ENCODE measurements around the gene MAP4K5. TPM values are rescaled to one million over a fixed set of nuclear protein-coding genes. Genes with fewer than 3 reads are reported as not detected.

Gene MAP4K5
- total RNA-seq, 1 experiment from 2014 or later = 48.4 TPM

- no peaks in the 10 kb centered on the region for H3K36me3 Mint-ChIP-seq (ENCODE audit: insufficient read depth, unreplicated experiment)
- peak overlapping the region; percentile 87 for H3K4me3 Mint-ChIP-seq (ENCODE audit: unreplicated experiment)
- Histone ChIP-seq H3K9me3 (no peaks in the 10 kb centered on the region), H3K4me1 (no peaks in the 10 kb centered on the region; the same call in none of the 2 replicates), H3K27me3 (replicated peaks; ENCODE audit: control insufficient read depth, insufficient read depth, low read length) (no peaks in the 10 kb centered on the region), H3K36me3 (ENCODE audit: control insufficient read depth, insufficient read depth, low read length) (no peaks in the 10 kb centered on the region), H3K4me3 (ENCODE audit: low read depth, low read length) (no peak overlapping the region; the same call in 1 of the 2 replicates)
- H3K9me3 Mint-ChIP-seq (ENCODE audit: unreplicated experiment) = no peaks in the 10 kb centered on the region
- POLR2A ChIA-PET = no interaction called here
- H3K4me1 Mint-ChIP-seq (ENCODE audit: low read depth, unreplicated experiment) = peaks cover under 1% of the 10 kb centered on the region
- BruUV-seq (replicated peaks) = TSS peak; percentile 40
- DNase-seq = no peak
- CTCF ChIA-PET = no interaction called here
- no peaks in the 10 kb centered on the region for H3K27me3 Mint-ChIP-seq (ENCODE audit: insufficient read depth, unreplicated experiment)
- no peak overlapping the region for H3K27ac Mint-ChIP-seq (ENCODE audit: unreplicated experiment)
- intact Hi-C loops (cut with micrococcal nuclease; ENCODE audit: unreplicated experiment) = loop anchor here (5.0 kb wide), 2 partner anchors 47 to 137 kb away; partner anchors contain the start of gene MAP4K5
- TF ChIP-seq, protein P1, sequence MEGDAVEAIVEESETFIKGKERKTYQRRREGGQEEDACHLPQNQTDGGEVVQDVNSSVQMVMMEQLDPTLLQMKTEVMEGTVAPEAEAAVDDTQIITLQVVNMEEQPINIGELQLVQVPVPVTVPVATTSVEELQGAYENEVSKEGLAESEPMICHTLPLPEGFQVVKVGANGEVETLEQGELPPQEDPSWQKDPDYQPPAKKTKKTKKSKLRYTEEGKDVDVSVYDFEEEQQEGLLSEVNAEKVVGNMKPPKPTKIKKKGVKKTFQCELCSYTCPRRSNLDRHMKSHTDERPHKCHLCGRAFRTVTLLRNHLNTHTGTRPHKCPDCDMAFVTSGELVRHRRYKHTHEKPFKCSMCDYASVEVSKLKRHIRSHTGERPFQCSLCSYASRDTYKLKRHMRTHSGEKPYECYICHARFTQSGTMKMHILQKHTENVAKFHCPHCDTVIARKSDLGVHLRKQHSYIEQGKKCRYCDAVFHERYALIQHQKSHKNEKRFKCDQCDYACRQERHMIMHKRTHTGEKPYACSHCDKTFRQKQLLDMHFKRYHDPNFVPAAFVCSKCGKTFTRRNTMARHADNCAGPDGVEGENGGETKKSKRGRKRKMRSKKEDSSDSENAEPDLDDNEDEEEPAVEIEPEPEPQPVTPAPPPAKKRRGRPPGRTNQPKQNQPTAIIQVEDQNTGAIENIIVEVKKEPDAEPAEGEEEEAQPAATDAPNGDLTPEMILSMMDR (IDR thresholded peaks at IDR 0.05; ENCODE audit: insufficient read depth in 1 of 2, low read depth in 1 of 2, low read length in 1 of 2, severe bottlenecking in 1 of 2, unreplicated experiment in 1 of 2) = no peak
Measured at GRCh38 chr14:50395448-50395847, 136.9 kb downstream of the MAP4K5 start.

- CTCF ChIA-PET = no interaction called here
Measured at GRCh38 chr14:50394713-50395112, 137.7 kb downstream of the MAP4K5 start.

GRCh38 chr14:50389668-50390441 lies 142.5 kb downstream of the MAP4K5 start:
- intact Hi-C loops (cut with micrococcal nuclease; ENCODE audit: unreplicated experiment) = no loop called here
- Histone ChIP-seq H3K4me1 (peaks cover 11% of the 10 kb centered on the region), H3K36me3 (ENCODE audit: control insufficient read depth, insufficient read depth, low read length) (no peaks in the 10 kb centered on the region), H3K4me3 (ENCODE audit: low read depth, low read length) (no peak overlapping the region), H3K9me3 (no peaks in the 10 kb centered on the region), H3K27me3 (replicated peaks; ENCODE audit: control insufficient read depth, insufficient read depth, low read length) (no peaks in the 10 kb centered on the region)
- TF ChIP-seq, protein P1 (IDR thresholded peaks at IDR 0.05; ENCODE audit: insufficient read depth in 1 of 2, low read depth in 1 of 2, low read length in 1 of 2, severe bottlenecking in 1 of 2, unreplicated experiment in 1 of 2) = no peak
- peak in 1 of 2 experiments; percentile 15 for DNase-seq
- no peaks in the 10 kb centered on the region for H3K36me3 Mint-ChIP-seq (ENCODE audit: insufficient read depth, unreplicated experiment)
- no peak overlapping the region for H3K4me3 Mint-ChIP-seq (ENCODE audit: unreplicated experiment)
- BruUV-seq (replicated peaks) = no TSS peak
- peaks cover 11% of the 10 kb centered on the region for H3K4me1 Mint-ChIP-seq (ENCODE audit: low read depth, unreplicated experiment)
- ChIA-PET POLR2A (no interaction called here), CTCF (no interaction called here)
- no peaks in the 10 kb centered on the region for H3K27me3 Mint-ChIP-seq (ENCODE audit: insufficient read depth, unreplicated experiment)
- no peaks in the 10 kb centered on the region for H3K9me3 Mint-ChIP-seq (ENCODE audit: unreplicated experiment)
- H3K27ac Mint-ChIP-seq (ENCODE audit: unreplicated experiment) = no peak overlapping the region

More at GRCh38 chr14:50394713-50395112, 137.7 kb downstream of the MAP4K5 start:
- POLR2A ChIA-PET = no interaction called here
- DNase-seq = no peak
- Histone ChIP-seq H3K27me3 (replicated peaks; ENCODE audit: control insufficient read depth, insufficient read depth, low read length) (no peaks in the 10 kb centered on the region), H3K36me3 (ENCODE audit: control insufficient read depth, insufficient read depth, low read length) (no peaks in the 10 kb centered on the region), H3K4me3 (ENCODE audit: low read depth, low read length) (no peak overlapping the region), H3K4me1 (peaks cover 5% of the 10 kb centered on the region), H3K9me3 (no peaks in the 10 kb centered on the region)
- TF ChIP-seq, protein P1 (IDR thresholded peaks at IDR 0.05; ENCODE audit: insufficient read depth in 1 of 2, low read depth in 1 of 2, low read length in 1 of 2, severe bottlenecking in 1 of 2, unreplicated experiment in 1 of 2) = no peak
- Mint-ChIP-seq H3K27ac (ENCODE audit: unreplicated experiment) (no peak overlapping the region), H3K27me3 (ENCODE audit: insufficient read depth, unreplicated experiment) (no peaks in the 10 kb centered on the region), H3K36me3 (ENCODE audit: insufficient read depth, unreplicated experiment) (no peaks in the 10 kb centered on the region), H3K4me3 (ENCODE audit: unreplicated experiment) (no peak overlapping the region), H3K9me3 (ENCODE audit: unreplicated experiment) (no peaks in the 10 kb centered on the region), H3K4me1 (ENCODE audit: low read depth, unreplicated experiment) (peaks cover 7% of the 10 kb centered on the region)
- BruUV-seq (replicated peaks) = no TSS peak
- intact Hi-C loops (cut with micrococcal nuclease; ENCODE audit: unreplicated experiment) = loop anchor here (5.0 kb wide), 2 partner anchors 48 to 138 kb away; partner anchors contain the start of gene MAP4K5

Data from Caco-2 (cell line).